ENCODE data around the gene PKNOX2.

The PKNOX2 gene

DNA sequence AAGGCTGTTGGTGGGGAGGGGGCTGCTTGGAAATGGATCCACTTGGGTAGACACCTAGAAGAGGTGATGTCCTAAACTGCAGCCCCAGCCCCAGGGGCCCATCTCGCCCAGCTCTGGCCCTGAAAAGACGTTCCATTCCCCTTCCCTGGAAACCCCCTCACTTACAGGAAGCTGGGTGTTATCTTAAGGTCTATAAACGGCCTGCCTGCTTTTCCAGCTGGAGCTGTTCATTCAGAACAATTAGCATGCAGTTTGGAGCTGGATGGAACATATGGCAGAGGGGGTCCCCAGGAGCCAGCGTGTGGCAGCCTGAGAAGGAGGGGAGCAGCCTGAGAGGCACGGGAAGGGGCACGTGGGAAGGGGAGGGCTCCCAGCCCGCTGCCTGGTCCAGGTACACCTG, 139.6 kb downstream of the PKNOX2 start:
- no peak overlapping the region for H3K4me3 ChIP-seq (ENCODE audit: low read depth, low read length)
- TF ChIP-seq, protein P1, sequence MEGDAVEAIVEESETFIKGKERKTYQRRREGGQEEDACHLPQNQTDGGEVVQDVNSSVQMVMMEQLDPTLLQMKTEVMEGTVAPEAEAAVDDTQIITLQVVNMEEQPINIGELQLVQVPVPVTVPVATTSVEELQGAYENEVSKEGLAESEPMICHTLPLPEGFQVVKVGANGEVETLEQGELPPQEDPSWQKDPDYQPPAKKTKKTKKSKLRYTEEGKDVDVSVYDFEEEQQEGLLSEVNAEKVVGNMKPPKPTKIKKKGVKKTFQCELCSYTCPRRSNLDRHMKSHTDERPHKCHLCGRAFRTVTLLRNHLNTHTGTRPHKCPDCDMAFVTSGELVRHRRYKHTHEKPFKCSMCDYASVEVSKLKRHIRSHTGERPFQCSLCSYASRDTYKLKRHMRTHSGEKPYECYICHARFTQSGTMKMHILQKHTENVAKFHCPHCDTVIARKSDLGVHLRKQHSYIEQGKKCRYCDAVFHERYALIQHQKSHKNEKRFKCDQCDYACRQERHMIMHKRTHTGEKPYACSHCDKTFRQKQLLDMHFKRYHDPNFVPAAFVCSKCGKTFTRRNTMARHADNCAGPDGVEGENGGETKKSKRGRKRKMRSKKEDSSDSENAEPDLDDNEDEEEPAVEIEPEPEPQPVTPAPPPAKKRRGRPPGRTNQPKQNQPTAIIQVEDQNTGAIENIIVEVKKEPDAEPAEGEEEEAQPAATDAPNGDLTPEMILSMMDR (IDR thresholded peaks at IDR 0.05; ENCODE audit: borderline replicate concordance, insufficient read depth, low read depth, low read length): no peak

DNA sequence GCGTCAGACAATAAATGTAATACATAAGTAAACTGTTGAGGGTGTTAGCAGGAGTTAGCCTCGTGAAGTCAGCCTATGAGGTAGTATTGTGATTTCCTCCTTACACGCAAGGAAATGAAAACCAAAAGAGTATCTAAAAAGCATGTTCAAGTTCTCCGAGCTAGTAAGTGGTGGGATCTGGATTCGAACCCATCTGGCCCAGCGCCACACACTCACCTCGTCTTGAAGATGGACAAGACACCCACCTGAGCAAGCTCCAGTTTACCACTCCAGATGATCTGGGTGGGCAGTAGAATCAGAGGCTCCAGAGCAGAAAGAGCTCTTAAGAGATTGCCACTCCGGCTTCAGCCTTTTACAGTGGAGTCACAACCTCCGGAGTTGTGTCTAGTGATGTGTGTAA, 140.3 kb downstream of the PKNOX2 start:
- TF ChIP-seq, protein P1 (IDR thresholded peaks at IDR 0.05; ENCODE audit: borderline replicate concordance, insufficient read depth, low read depth, low read length): no peak
- no peak overlapping the region for H3K4me3 ChIP-seq (ENCODE audit: low read depth, low read length)

DNA sequence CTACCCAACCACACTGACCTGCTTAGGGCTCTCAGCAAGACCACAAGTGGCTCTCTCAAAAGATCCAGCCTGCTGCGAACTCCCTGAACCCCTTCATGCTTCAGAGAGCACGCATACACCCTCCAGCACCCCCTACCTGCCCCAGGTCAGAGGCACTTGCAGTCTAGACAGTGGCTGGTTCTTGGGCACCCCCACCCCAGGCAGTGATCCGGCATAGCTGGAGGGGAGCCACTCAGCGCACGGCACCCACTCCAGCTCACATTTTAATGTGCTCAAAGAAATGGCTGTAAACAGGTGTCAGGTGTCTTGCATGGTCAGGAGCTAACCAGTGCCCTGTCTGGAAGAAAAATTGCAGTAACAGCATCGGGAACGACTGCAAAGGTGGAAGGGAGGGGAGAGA, 140.8 kb downstream of the PKNOX2 start:
- TF ChIP-seq, protein P1 (IDR thresholded peaks at IDR 0.05; ENCODE audit: borderline replicate concordance, insufficient read depth, low read depth, low read length): no peak

DNA sequence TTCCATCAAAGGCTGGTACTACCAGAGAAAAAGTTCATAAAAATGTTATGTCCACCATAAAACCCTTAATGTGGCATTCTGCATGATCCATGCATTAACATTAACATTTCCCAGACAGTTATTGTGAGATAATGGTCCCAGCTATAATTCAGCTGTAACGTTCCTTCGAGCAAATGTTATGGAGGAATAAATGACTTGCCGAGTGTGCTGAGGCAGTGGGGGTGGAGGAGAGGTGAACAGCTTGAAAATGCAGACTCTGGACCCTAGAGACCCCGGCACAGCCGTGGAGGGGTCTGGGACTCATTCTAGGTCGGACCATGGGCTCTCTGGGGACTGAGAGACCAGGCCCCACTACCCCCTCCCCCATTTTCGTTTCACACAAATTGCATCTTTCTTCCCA, 141.9 kb downstream of the PKNOX2 start:
- TF ChIP-seq, protein P1 (IDR thresholded peaks at IDR 0.05; ENCODE audit: borderline replicate concordance, insufficient read depth, low read depth, low read length): no peak
- no peak overlapping the region for H3K4me3 ChIP-seq (ENCODE audit: low read depth, low read length)

More for the DNA sequence above, 140.8 kb downstream of the PKNOX2 start:
- H3K4me3 ChIP-seq (ENCODE audit: low read depth, low read length): no peak overlapping the region

DNA sequence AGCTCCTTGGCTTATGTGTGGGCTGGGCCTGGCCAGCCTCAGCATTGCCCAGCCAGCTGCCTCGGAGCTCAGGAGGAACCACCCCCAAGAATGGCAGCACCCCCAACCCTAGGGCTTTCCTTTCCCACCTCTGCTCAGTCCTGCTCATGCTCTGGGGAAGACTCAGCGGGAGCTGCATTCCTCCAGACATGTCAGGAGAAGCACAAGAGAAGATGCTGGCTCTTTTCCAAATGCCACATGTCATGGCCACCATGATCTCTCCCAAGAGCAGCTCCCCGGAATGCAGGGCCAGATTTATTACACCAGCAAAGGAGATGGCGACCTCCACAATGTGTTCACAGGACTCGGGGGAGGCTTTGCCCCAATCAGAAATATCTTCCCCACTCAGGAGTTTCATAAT, 143.7 kb downstream of the PKNOX2 start:
- no peak overlapping the region for H3K4me3 ChIP-seq (ENCODE audit: low read depth, low read length)

DNA sequence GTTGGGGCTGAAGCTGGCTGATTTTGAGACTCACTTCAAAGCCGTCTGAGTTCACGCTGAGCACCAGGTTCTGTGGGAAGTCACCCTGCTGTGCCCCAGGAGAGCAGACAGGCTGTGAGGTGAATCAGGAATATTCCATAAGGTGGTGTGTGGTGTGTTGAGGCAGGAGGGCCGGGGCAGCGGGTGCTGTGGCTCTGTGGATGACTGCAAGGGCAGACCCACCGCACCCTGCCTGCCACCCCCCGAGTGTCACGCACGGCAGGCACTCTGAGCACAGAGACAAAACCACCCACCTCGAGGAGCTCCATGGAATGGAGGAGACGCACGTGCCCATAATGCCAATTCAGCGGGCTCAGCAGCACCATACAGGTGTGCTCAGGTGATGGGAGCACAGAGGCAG, 147.8 kb downstream of the PKNOX2 start:
- no peak overlapping the region for H3K4me3 ChIP-seq (ENCODE audit: low read depth, low read length)
- TF ChIP-seq, protein P1 (IDR thresholded peaks at IDR 0.05; ENCODE audit: borderline replicate concordance, insufficient read depth, low read depth, low read length): no peak

More for the DNA sequence above, 143.7 kb downstream of the PKNOX2 start:
- TF ChIP-seq, protein P1 (IDR thresholded peaks at IDR 0.05; ENCODE audit: borderline replicate concordance, insufficient read depth, low read depth, low read length): no peak

DNA sequence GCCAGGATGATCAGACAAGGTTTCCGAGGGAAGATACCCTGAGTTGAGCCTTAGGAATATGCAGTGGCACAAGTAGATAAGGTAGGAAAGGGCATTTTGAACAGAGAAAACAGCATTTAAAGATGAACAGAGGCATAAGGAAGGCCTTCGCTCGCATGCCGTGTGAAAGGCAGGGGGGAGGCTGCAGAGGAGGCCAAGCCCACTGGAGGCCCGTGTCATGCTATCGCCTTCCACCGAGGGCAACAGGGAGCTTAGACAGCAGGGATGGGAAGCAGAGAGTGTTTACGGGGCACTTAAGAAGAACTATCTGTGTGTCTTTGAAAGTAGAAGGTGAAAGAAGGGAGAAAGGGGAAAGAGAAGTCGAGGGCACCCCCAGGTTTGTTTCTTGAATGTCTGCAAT, 148.3 kb downstream of the PKNOX2 start:
- no peak overlapping the region for H3K4me3 ChIP-seq (ENCODE audit: low read depth, low read length)
- TF ChIP-seq, protein P1 (IDR thresholded peaks at IDR 0.05; ENCODE audit: borderline replicate concordance, insufficient read depth, low read depth, low read length): no peak

Data from GM12875 (cell line).